ENCODE results near the gene LMOD3. TPM values are rescaled to one million over a fixed set of nuclear protein-coding genes. Genes with fewer than 3 reads are reported as not detected.

The LMOD3 gene
- total RNA-seq, 6 experiments from 2014 or later = not detected

- peaks cover 61% of the 10 kb centered on the region for H3K4me1 Mint-ChIP-seq (ENCODE audit: low read depth)
- H3K27me3 Mint-ChIP-seq (ENCODE audit: insufficient read depth) = no peaks in the 10 kb centered on the region; the same call in 1 of the 2 replicates
- H3K27ac Mint-ChIP-seq = peak overlapping the region; percentile 78
- H3K4me3 Mint-ChIP-seq = peak overlapping the region; percentile 95
- no peaks in the 10 kb centered on the region for H3K9me3 Mint-ChIP-seq
- H3K36me3 Mint-ChIP-seq (ENCODE audit: low read depth) = peaks cover 9% of the 10 kb centered on the region
- TF ChIP-seq CTCF (IDR thresholded peaks at IDR 0.05) = no peak
- no peak for DNase-seq
These were observed 42.9 kb downstream of the LMOD3 start for GRCh38 chr3:69079269-69080159.

GRCh38 chr3:69072928-69073327 lies 49.5 kb downstream of the LMOD3 start:
- no peaks in the 10 kb centered on the region for H3K27me3 Mint-ChIP-seq (ENCODE audit: insufficient read depth)
- peaks cover 10% of the 10 kb centered on the region for H3K4me1 Mint-ChIP-seq (ENCODE audit: low read depth)
- H3K4me3 Mint-ChIP-seq = no peak overlapping the region
- H3K27ac Mint-ChIP-seq = no peak overlapping the region
- TF ChIP-seq CTCF (IDR thresholded peaks at IDR 0.05) = no peak
- peaks cover 24% of the 10 kb centered on the region for H3K36me3 Mint-ChIP-seq (ENCODE audit: low read depth)
- no peaks in the 10 kb centered on the region for H3K9me3 Mint-ChIP-seq
- no peak for DNase-seq

- TF ChIP-seq CTCF (IDR thresholded peaks at IDR 0.05) = no peak
- Mint-ChIP-seq H3K4me1 (ENCODE audit: low read depth) (peaks cover 14% of the 10 kb centered on the region), H3K27ac (no peak overlapping the region), H3K9me3 (no peaks in the 10 kb centered on the region), H3K4me3 (no peak overlapping the region), H3K36me3 (ENCODE audit: low read depth) (peaks cover 12% of the 10 kb centered on the region), H3K27me3 (ENCODE audit: insufficient read depth) (no peaks in the 10 kb centered on the region)
- DNase-seq = no peak
These were observed 56.3 kb downstream of the LMOD3 start for GRCh38 chr3:69066121-69066520.

GRCh38 chr3:69065318-69065964 lies 57.0 kb downstream of the LMOD3 start:
- H3K9me3 Mint-ChIP-seq = no peaks in the 10 kb centered on the region
- H3K27me3 Mint-ChIP-seq (ENCODE audit: insufficient read depth) = no peaks in the 10 kb centered on the region
- H3K27ac Mint-ChIP-seq = peak overlapping the region; percentile 18; the same call in 1 of the 2 replicates
- no peak for TF ChIP-seq CTCF (IDR thresholded peaks at IDR 0.05)
- peaks cover 14% of the 10 kb centered on the region for H3K4me1 Mint-ChIP-seq (ENCODE audit: low read depth)
- no peak for DNase-seq
- peaks cover 12% of the 10 kb centered on the region for H3K36me3 Mint-ChIP-seq (ENCODE audit: low read depth)
- H3K4me3 Mint-ChIP-seq = no peak overlapping the region

- no peak for TF ChIP-seq CTCF (IDR thresholded peaks at IDR 0.05)
- Mint-ChIP-seq H3K4me3 (no peak overlapping the region), H3K4me1 (ENCODE audit: low read depth) (peaks cover 14% of the 10 kb centered on the region), H3K27me3 (ENCODE audit: insufficient read depth) (no peaks in the 10 kb centered on the region), H3K9me3 (no peaks in the 10 kb centered on the region), H3K36me3 (ENCODE audit: low read depth) (peaks cover 27% of the 10 kb centered on the region), H3K27ac (no peak overlapping the region)
- no peak for DNase-seq
These were observed 58.8 kb downstream of the LMOD3 start for GRCh38 chr3:69063636-69064035.

Data from HFFc6 (cell line).